Mesendoderm (in vitro differentiated cells): ENCODE data around the gene SCNM1.
A peak's percentile ranks its signal among the peaks of the same experiment; 100 is the strongest.
"Not testable (repeated sequence)": the region's sequence is repeated elsewhere in the genome, so short reads cannot be mapped to it uniquely, and the experiment has no call there.

Source experiments
- DNase-seq: peaks from one replicate; pipeline ENCODE4 v3.0.0; 2013
- H2AK5ac ChIP-seq: 2 replicates; pipeline ENCODE4 v1.6.1; 2013; ENCODE audit warnings: low read length, inconsistent platforms
- H2BK120ac ChIP-seq: 2 replicates; pipeline ENCODE4 v1.6.1; 2013; ENCODE audit warnings: low read depth, mild to moderate bottlenecking, low read length, moderate library complexity, mixed read lengths
- H2BK15ac ChIP-seq: replicated peaks from 2 replicates; pipeline ENCODE4 v1.6.1; 2013; ENCODE audit warnings: low read depth, mild to moderate bottlenecking, moderate library complexity
- H2BK5ac ChIP-seq: 2 replicates; pipeline ENCODE4 v1.6.1; 2013; ENCODE audit warnings: low read length, inconsistent platforms
- H3K18ac ChIP-seq: 2 replicates; pipeline ENCODE4 v1.6.1; 2013; ENCODE audit warnings: mild to moderate bottlenecking, low read length, mixed read lengths
- H3K23ac ChIP-seq: one replicate; pipeline ENCODE4 v1.6.1; 2013; ENCODE audit warnings: low read length
- H3K27ac ChIP-seq: 2 replicates; pipeline ENCODE4 v1.5.1; 2013; ENCODE audit warnings: low read depth, mild to moderate bottlenecking, inconsistent platforms, low read length, moderate library complexity
- H3K27me3 ChIP-seq: 2 replicates; pipeline ENCODE4 v1.6.1; 2013; ENCODE audit warnings: low read length, control low read depth, mild to moderate bottlenecking, inconsistent platforms; ENCODE audit not compliant: insufficient read depth, poor library complexity
- H3K36me3 ChIP-seq: 2 replicates; pipeline ENCODE4 v1.6.1; 2013; ENCODE audit warnings: low read length, inconsistent platforms; ENCODE audit not compliant: control insufficient read depth, insufficient read depth
- H3K4ac ChIP-seq: one replicate; pipeline ENCODE4 v1.6.1; 2013; ENCODE audit warnings: low read depth, mild to moderate bottlenecking, low read length, moderate library complexity
- H3K4me1 ChIP-seq: 2 replicates; pipeline ENCODE4 v1.6.1; 2013; ENCODE audit warnings: low read depth, low read length, inconsistent platforms; ENCODE audit not compliant: control insufficient read depth
- H3K4me2 ChIP-seq: 2 replicates; pipeline ENCODE4 v1.6.1; 2013; ENCODE audit warnings: low read length
- H3K4me3 ChIP-seq: 2 replicates; pipeline ENCODE4 v1.5.1; 2013; ENCODE audit warnings: mild to moderate bottlenecking, low read length
- H3K56ac ChIP-seq: one replicate; pipeline ENCODE4 v1.6.1; 2013; ENCODE audit warnings: low read length
- H3K79me1 ChIP-seq: 2 replicates; pipeline ENCODE4 v1.6.1; 2013; ENCODE audit warnings: low read length, inconsistent platforms
- H3K79me2 ChIP-seq: 2 replicates; pipeline ENCODE4 v1.6.1; 2013; ENCODE audit warnings: mild to moderate bottlenecking, low read length; ENCODE audit not compliant: control insufficient read depth, insufficient read depth
- H3K9ac ChIP-seq: 2 replicates; pipeline ENCODE4 v1.6.1; 2013; ENCODE audit warnings: low read length, inconsistent platforms
- H4K5ac ChIP-seq: one replicate; pipeline ENCODE4 v1.6.1; 2013; ENCODE audit warnings: low read length
- H4K8ac ChIP-seq: one replicate; pipeline ENCODE4 v1.6.1; 2013; ENCODE audit warnings: low read depth, mild to moderate bottlenecking, control low read depth, low read length, moderate library complexity
- WGBS: extraction: QIAGEN DNeasy Blood & Tissue Kit; methylation state at CpG from one replicate; pipeline ENCODE4 v1.1.7; 2013; ENCODE audit warnings: low lambda C conversion rate, missing lambda C conversion rate; ENCODE audit not compliant: insufficient coverage; ENCODE audit errors: extremely low coverage; 5-methylcytosine and 5-hydroxymethylcytosine counted together

Gene SCNM1

DNA sequence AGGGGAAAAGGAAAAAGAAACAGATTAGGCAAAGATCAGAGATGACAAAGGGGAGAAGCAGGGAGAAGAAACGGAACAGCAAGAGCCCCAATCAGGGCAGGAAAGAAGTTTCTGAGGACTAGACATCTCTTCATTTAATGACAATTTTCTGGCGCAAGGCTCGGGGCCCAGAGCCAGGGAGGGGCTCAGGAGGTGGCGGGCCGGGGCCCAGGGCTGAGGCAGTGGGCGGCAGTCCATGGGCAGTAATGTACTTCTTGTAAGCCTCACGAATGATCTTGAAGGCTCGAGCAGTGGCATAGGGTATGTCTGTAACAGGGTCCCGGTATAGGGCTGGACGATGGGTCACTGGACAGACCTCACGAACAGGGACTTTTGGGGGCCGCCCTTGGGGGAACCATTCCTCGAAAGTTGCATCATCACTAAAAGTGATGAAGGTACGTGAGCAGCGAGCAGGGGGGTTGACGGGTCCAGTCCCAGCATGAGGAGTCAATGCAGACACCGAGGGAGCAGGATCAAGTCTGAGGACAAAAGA lies 10.6 kb downstream of the SCNM1 start:
- Histone ChIP-seq H3K9ac (no peak overlapping the region), H3K4me2 (no peak overlapping the region), H3K56ac (no peak overlapping the region), H4K8ac (no peak overlapping the region), H3K18ac (no peak overlapping the region), H3K27me3 (no peaks in the 10 kb centered on the region), H3K23ac (no peak overlapping the region), H4K5ac (no peak overlapping the region), H3K4ac (no peak overlapping the region), H3K27ac (no peak overlapping the region), H2AK5ac (no peak overlapping the region), H3K36me3 (peaks cover 4% of the 10 kb centered on the region), H2BK15ac (no peak overlapping the region), H3K4me1 (no peaks in the 10 kb centered on the region), H2BK120ac (no peak overlapping the region), H3K4me3 (no peak overlapping the region), H2BK5ac (no peak overlapping the region), H3K79me2 (no peaks in the 10 kb centered on the region), H3K79me1 (no peaks in the 10 kb centered on the region)
- WGBS, result no CpG with 5 or more reads among the region's 17 CpGs
- DNase-seq, result no peak

DNA sequence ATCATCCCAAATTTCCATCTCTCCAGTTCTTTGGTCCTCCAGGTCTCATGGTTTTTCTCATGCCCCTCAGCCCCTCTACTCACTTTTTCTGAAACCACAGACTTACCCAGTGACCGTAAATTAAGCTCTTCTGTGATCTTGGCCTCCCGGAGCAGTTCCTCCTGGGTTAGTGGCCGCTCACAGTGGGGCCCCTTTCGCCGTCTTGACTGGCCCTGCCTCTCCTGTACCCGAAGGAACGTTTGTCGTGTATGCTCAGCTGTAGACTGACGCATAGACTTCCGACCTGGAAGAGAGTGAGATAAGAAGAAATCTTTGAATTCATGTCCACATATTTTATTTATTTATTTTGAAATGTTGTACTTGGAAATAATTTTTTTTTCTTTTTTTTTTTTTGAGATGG lies 18.3 kb downstream of the SCNM1 start:
- Histone ChIP-seq H3K79me2 (peaks cover 9% of the 10 kb centered on the region), H4K8ac (no peak overlapping the region), H3K27ac (no peak overlapping the region), H2BK5ac (no peak overlapping the region), H3K23ac (no peak overlapping the region), H3K79me1 (peaks cover 8% of the 10 kb centered on the region), H2BK15ac (no peak overlapping the region), H3K4ac (no peak overlapping the region), H2BK120ac (no peak overlapping the region), H2AK5ac (no peak overlapping the region), H3K4me3 (no peak overlapping the region), H3K56ac (no peak overlapping the region), H3K4me2 (no peak overlapping the region), H3K18ac (no peak overlapping the region), H3K4me1 (no peaks in the 10 kb centered on the region), H4K5ac (no peak overlapping the region), H3K9ac (no peak overlapping the region), H3K27me3 (no peaks in the 10 kb centered on the region), H3K36me3 (peaks cover 11% of the 10 kb centered on the region)
- no peak for DNase-seq
- no CpG with 5 or more reads among the region's 10 CpGs for WGBS

DNA sequence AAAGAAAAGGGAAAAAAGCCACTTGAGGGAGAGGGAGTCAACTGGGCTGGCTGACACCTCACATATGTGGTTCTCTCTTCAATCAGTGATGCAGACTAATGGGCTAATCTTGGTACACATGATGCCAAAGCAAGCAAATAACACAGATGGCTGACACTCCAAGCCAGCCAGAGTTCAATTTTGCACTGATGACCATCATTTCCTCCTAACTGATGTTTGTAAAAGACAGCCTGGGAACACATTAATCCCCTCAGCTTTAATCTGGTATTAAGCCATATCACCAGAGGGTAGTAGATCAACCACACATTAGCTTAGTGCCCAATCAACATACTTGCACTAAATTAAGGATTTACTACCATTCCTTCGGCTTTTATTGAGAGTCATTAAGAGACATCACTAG lies 21.3 kb downstream of the SCNM1 start:
- Histone ChIP-seq H3K56ac (no peak overlapping the region), H3K4me2 (no peak overlapping the region), H3K4ac (no peak overlapping the region), H2BK120ac (no peak overlapping the region), H2AK5ac (no peak overlapping the region), H4K8ac (no peak overlapping the region), H3K79me1 (peaks cover 8% of the 10 kb centered on the region), H2BK5ac (no peak overlapping the region), H3K23ac (no peak overlapping the region), H3K18ac (no peak overlapping the region), H3K27ac (no peak overlapping the region), H3K9ac (no peak overlapping the region), H3K27me3 (no peaks in the 10 kb centered on the region), H4K5ac (no peak overlapping the region), H3K79me2 (peaks cover 12% of the 10 kb centered on the region), H2BK15ac (no peak overlapping the region), H3K4me3 (no peak overlapping the region), H3K36me3 (peaks cover 8% of the 10 kb centered on the region), H3K4me1 (no peaks in the 10 kb centered on the region)
- no CpG with 5 or more reads among the region's 1 CpG for WGBS
- no peak for DNase-seq

DNA sequence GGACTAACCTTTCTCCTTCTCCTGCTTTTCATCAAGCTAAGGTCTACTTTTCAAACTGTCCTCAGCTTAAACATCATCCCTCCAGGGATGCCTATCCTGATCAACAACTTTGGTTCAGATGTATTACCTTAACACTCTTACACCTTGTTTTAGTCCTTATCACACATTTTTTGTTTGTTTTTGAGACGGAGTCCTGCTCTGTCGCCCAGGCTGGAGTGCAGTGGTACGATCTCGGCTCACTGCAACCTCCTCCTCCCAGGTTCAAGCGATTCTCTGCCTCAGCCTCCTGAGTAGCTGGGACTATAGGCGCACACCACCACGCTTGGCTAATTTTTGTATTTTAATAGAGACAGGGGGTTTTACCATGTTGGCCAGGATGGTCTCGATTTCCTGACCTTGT lies 22.7 kb downstream of the SCNM1 start:
- not testable (repeated sequence) for H2BK15ac ChIP-seq, H3K4me3 ChIP-seq, H2AK5ac ChIP-seq, H3K79me1 ChIP-seq, H3K4me1 ChIP-seq, H4K5ac ChIP-seq, H3K18ac ChIP-seq, H3K4ac ChIP-seq, H3K36me3 ChIP-seq, H3K23ac ChIP-seq, H3K27ac ChIP-seq, H3K56ac ChIP-seq, DNase-seq, H3K27me3 ChIP-seq, H2BK5ac ChIP-seq, H4K8ac ChIP-seq, H3K4me2 ChIP-seq, H2BK120ac ChIP-seq
- H3K79me2 ChIP-seq, result peaks cover 12% of the 10 kb centered on the region
- WGBS, result no CpG with 5 or more reads among the region's 8 CpGs
- H3K9ac ChIP-seq, result peak overlapping the region; percentile 72

DNA sequence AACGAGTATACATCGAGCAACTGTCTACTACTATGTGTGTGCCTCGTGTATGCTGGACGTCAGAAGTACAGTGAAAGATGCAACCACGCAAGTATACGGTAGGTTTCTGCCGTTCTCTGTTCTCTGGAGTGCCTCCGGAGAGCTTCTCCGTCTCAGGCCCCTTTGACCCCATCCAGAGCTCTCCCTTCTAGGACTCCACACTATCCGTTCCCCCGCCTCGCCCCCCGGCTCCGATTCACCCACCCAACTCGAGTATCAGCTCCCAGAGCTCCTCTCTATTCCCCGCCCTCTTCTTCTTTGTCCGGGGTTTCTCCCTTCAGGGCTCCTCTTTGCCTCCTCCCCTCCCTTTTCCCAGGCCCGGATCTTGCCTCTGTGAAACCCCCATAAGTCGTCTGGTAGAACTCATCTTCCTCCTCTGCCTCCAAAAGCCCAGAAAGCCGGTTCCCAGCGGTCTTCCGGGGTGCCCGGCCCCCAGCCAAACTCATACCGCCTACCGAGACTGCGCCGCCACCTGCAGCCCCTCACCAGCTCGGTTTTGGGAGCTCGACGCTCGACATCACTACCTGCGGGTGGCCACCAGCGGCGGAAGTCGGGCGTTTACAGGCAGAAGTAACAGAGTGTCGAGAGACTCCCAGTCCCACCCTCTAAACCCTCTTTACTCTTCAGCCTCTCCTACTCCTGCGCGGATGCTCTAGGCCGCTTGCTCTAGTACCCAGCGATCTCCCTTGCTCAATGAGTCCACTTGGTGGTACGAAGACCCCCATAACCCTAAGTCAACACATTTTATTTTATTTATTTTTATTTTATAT lies 23.9 kb downstream of the SCNM1 start, which contains the start of gene VPS72:
Gene VPS72 (minus strand): TSS at position 561 of the 809 bp plus-strand sequence. CDS start 76 bp downstream, at position 485.
- no CpG with 5 or more reads among the region's 42 CpGs for WGBS
- no peak within 1 kb of the TSS for H2AK5ac ChIP-seq

More for the DNA sequence above, 23.9 kb downstream of the SCNM1 start, which contains the start of gene VPS72:
- peaks cover 4% of the 10 kb centered on the region for H3K36me3 ChIP-seq
- no peak within 1 kb of the TSS for H2BK15ac ChIP-seq
- DNase-seq, result peak; percentile 95
- peaks cover 8% of the 10 kb centered on the region for H3K79me1 ChIP-seq
- H2BK5ac ChIP-seq, result no peak within 1 kb of the TSS
- H3K27me3 ChIP-seq, result no peaks in the 10 kb centered on the region
- peak within 1 kb of the TSS; percentile 41 for H3K4ac ChIP-seq
- H3K27ac ChIP-seq, result peak within 1 kb of the TSS; percentile 29
- peak within 1 kb of the TSS; percentile 84 for H3K56ac ChIP-seq
- H3K79me2 ChIP-seq, result peaks cover 12% of the 10 kb centered on the region
- H3K9ac ChIP-seq, result peak within 1 kb of the TSS; percentile 72
- no peak within 1 kb of the TSS for H4K5ac ChIP-seq
- peak within 1 kb of the TSS; percentile 50 for H3K4me2 ChIP-seq
- H3K23ac ChIP-seq, result no peak within 1 kb of the TSS
- peak within 1 kb of the TSS; percentile 10 for H2BK120ac ChIP-seq
- peak within 1 kb of the TSS; percentile 95 for H3K18ac ChIP-seq
- no peaks in the 10 kb centered on the region for H3K4me1 ChIP-seq
- H4K8ac ChIP-seq, result no peak within 1 kb of the TSS
- H3K4me3 ChIP-seq, result peak within 1 kb of the TSS; percentile 52
